ENCODE measurements around the gene TLR7. TPM values are rescaled to one million over a fixed set of nuclear protein-coding genes. Genes with fewer than 3 reads are reported as not detected.

Gene TLR7
- total RNA-seq, 1 donor from 2014 or later: not detected

DNA sequence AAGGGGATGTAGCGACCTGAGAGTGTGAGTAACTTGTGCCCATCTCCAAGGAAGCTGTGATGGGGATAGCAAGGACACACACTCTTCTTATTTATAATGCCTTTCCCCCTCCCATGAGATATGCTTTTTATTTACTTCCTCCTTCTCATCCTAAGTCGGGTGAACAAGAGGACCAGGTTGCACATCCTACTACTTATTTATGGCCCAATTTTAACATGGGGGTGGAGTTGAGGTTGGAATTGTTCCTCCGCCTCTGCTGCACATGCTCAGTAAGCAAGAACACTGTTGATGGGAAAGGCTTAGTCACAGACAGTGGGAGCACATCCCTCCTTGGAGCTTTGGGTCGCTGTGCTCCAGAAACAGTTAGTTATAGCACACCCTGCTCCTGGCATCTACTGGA, 24.3 kb downstream of the TLR7 start:
- no peak for DNase-seq (ENCODE audit: low read depth)

DNA sequence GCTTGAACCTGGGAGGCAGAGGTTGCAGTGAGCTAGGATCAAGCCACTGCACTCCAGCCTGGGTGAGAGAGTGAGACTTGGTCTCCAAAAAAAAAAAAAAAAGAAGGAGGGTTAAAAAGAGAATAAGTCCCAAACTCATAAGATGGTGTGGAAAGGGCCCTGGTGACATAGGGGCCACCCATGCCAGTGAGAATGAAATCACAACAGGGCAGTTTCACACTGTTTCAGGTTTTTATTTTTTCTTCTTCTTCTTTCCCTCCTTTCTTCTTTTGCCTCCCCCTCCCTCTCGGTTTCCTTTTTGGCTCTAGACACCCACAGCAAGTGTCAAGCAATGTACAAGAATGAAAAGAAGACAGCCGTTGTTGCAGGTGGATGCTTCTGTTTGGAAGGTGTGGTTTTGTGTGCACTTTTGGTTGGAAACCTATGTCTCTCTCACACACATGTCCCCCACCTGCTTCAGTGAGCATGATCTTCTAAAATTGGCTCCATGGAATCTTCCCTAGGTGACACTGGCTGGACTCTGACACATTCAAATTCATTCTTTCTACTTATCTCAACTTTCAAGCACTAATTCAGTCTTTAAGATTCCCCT, 25.1 kb downstream of the TLR7 start:
- DNase-seq (ENCODE audit: low read depth): no peak

DNA sequence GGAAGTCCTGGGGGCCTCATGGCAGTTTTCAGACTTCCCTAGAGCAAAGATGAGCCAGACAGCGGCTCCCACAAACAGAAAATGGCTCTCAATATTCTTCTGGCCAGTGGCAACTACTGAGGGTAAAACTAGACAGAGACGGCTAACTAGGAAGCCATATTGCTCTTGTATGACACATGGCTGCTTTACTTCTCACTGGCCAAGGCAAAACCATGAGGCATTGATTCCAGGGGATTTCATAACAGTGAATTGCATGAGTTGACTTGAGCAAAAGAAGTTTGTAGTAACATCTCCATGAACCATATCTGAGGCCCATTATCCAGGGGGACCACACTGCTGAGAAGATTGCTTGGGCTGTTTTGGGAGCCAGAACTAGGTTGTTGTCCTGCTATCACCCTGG, 25.8 kb downstream of the TLR7 start:
- no peak for DNase-seq (ENCODE audit: low read depth)

DNA sequence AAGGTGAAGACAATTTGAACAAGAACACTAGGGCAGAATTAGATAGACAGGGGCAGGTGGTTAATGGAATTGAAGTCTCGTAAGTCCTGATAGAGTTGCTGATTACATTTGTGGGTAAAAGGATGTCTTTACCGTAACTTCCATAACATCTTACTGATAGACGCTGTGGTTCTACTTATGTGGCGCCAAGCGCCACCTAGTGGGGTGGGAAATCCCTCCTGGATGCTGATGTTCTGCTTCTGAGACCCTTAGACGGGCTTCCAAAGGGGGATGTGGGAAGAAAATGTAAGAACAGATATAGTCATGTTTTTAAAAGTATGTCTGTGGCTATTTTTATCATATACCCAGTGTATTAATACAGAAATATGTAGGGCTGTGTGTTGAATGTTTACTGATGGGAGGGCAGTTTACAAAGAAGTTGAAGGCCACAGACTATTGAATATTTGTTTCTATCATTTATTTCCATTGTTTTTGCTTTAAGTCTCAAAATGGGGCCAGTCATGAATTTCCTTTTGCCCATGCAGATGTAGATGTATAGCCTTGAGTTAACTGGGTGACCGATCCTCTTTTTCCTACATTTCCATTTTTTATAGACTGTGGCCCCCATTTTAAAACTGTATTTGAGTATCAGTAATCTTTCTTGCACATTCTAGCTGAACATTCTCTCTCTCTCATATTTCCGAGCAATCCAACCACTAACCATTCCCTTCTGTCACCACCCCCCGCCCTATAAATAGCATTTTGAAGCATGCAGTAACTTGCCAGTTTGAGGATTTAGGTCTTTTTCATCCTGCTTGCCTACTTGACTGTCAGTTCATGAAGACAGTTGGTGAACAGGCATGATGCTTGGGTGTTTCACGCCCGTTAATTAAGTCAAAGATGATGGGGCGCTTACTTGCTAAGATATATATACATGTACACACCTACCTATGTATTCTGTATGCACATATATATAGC, 27.5 kb downstream of the TLR7 start:
- peak; percentile 11 for DNase-seq (ENCODE audit: low read depth)

DNA sequence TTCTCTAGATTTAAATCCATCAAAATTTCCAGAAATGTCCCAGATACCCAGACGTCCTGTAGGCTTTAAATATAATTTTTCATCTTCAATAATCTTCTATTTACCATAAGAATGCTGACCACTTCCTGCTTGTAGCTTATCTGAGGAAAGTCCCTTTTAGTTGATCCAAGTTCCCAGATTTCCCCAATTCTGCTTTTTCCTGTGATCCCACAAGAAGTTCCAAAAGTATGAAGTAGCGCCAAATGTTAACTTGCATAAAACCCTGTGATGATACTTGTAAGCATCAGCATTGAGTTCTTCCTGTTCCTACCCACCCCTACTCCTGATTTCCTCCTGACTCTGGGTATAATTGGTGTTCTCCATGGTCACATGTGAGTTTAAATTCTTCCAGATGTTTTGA, 29.0 kb downstream of the TLR7 start:
- no peak for DNase-seq (ENCODE audit: low read depth)

DNA sequence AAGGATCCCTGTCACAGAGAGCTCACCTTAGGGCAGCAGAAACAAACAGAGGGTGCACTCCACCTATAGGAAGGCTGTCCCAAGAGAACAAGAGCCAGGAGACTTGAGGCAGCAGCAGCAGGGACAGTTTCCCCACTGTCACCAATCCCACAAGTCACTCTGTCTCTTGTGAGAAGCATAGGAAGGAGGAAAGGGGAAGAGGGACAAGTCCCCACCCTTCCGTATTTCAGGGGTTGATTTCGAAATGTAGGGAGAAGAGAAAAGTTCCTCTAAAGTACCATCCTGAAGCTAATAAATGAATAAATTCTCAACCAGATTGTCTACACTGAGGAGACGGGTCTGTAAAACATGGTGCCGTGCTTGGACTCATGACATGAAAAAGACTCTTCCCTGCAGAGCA, 30.1 kb downstream of the TLR7 start:
- no peak for DNase-seq (ENCODE audit: low read depth)

DNA sequence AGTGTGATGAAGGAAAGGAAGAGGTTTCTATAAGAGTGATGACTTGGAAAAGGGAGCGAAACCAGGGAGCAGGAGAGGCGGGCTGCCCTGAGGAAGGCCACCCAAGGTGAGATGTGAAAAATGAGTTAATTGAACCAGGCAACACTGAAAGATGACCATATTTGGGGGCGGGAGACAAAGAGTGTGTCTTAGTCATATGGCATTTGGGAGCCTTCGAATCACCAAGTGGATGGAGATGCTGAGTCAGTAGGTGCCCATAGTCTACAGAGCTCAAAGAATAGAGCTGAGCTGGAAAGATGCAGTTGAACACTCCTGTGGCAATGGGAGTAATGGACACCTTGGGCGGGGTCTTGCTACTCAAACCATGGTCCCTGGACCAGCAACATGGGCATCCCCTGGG, 31.2 kb downstream of the TLR7 start:
- no peak for DNase-seq (ENCODE audit: low read depth)

DNA sequence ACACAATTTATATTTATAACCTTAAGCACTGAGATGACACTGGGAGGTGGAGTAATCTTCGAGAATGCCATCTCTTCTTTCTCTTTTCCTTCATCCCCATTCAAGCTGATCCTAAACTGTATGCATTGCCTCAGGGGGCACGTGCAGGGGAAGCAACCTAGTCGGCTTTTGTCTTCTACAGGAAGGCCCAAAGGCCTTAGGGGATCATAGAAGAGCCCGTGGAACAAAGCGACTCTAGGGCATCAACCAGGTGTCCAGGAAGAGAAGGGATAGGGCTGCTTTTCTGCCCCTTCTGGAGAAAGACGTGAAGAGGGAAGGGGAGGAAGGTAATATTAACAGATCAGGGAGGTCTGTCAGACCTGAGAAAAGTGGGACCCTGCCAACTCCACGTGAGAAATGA, 32.6 kb downstream of the TLR7 start:
- no peak for DNase-seq (ENCODE audit: low read depth)

DNA sequence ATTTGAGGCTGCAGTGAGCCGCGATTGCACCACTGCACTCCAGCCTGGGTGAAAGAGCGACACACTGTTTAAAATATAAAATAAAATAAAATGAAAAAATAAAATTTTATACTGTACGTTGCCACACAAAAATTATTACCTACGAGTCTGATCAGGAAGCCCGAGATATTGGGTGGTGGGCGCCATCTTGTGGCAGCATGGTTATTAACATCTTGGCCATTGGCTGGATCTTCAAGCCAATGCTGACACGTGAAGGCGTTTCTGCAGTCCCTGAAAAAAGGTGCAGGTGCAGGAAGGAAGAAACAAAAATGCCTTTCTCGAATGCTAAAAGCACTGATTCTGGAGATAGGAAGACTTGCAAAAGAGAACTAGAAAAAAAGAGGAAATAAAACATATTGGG, 34.6 kb downstream of the TLR7 start:
- peak; percentile 19 for DNase-seq (ENCODE audit: low read depth)

DNA sequence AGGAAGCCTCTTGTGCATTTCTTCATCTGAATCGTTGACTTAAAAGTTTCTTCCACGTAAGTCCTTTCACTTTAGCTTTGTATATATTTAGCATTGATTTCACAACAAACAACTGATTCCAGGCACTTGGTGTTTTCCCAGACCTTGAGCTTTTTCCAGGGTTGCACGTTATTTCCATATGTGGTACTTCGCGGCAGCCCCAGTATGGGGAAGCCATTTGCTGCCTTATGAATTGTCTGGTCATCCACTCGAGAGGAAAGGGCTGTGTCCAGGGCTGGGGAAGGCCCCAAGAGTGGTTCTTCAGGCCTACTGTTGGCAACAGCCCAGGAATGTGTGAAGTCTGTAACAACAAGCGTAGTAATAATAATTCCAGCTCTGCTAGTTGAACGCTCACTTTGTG, 36.8 kb downstream of the TLR7 start:
- no peak for DNase-seq (ENCODE audit: low read depth)

DNA sequence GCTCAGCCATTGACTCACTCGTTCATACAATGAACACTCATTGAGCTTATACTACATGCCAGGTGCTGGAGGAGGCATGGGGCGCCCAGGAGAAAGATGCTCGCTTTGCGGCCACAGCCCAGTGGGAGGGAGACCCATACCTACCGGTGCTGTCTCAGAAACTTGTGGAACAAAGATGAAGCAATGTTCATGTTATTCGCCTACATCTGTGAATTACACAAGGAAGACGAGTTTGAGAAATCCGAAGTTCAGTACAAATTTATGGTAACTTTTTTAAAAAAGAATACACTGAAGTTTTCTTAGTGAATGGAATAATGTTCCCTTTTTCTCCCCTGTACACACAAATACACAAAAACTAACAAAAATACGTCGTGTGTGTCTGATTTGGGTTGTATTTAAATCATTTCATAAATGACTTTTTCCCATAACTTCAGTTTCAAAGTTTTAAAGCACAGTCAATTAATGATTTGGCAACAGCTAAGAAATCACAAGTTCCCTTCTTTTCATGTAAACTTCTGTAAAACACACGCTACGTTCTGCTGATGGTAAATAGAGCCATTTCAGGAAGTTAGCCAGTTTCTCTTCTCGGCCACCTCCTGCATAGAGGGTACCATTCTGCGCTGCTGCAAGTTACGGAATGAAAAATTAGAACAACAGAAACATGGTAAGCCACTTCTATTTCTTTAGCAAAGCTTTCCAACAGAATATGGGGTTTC, 39.3 kb downstream of the TLR7 start, which contains the start of gene TLR8:
TSS of gene TLR8 (plus strand) at position 575 of the 716 bp plus-strand sequence. CDS start at position 662, 87 bp downstream.
- no peak for DNase-seq (ENCODE audit: low read depth)

DNA sequence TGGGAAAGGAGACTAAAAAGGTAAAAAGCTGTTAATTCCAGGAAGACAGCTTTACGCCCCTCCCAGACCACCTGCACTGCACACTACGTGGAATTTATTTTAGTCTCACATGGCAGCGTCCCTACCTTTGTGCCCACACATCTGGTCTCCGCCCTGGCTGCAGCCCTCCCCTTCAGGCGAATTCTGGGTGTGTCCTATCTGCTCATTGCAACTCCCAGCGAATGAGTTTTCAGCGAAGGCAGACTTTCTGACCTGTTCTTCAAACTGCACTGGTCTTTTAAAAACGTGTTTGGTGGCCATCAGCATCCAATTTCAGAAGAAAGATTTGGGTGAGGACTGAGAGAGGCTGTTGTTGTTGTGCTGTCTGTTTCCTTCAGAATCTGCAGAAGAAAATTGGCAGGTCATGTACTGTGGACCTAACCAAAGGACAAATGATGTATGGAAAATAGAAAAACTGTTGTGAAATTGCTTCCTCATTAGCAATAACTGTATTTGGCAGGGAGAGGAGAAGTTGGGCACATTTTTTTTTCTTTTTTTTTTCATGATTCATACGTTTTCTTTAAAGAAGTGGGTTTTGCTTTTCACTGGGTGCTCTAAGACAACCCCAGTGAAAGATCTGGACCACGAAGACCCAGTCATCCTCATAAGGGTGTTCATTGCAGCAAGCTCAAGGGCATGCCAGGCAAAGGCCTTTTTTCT, 43.7 kb downstream of the TLR7 start:
- no peak for DNase-seq (ENCODE audit: low read depth)

DNA sequence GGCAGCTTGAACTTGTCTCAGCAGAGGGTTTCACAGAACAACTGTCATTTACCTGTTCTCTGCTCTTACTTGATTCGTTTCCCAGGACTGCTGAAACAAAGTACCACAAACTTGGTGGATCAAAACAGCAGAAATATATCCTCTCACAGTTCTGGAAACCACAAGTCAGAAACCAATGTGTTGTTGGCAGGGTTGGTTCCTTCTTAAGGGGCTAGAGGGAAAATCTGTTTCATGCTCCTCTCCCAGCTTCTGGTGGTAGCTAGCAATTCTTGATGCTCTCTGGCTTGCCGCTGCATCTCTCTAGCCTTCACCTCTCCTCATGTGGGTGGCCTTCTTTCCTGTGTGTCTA, 44.2 kb downstream of the TLR7 start:
- no peak for DNase-seq (ENCODE audit: low read depth)

DNA sequence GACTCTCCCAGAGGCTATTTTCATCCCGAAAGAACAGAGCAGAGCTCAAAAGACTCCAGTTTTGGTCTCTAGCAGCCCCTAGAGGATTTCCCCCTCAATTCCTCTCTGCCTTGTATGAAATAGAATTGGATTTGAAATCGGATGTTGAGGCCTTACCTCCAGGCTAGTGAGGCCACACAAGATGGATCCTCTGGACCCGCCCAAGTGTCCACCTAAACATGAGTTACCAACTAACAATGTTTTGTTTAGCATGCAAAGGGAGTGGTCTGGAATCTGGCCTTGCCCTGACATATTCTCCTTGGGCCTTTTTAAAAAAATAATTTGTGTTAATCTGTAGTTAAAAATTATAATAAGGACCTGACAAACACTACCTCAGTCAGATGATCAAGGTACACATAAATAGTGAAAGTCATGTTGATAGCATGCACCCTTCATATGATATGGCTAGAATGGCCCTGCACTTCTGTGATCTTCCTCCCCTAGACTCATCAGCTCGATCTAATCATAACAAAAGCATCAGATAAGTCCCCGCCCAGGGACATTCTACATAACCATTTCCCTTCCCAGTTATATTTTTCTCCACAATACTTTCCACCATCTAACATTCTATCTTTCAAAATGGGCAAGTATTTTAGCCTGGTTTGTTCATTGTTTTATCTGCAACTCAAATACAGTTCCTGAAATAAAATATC, 46.1 kb downstream of the TLR7 start:
- no peak for DNase-seq (ENCODE audit: low read depth)

DNA sequence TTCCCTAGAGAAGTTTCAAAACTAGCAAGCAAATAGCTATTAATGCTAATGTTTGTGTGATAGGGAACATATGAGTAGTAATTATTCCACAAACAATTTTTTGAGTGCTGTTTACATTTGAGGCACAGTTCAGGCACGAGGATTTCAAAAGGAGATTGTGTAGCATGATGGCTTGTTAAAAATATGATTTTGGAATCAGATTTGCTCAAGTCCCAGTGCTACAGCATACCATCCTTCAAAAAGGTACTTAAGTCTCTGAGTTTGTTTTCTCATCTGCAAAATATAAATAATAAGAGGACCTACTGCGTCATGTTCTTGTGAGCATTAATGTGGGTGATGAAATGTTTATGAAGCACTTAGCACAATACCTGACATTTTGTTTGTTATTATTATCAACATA, 50.9 kb downstream of the TLR7 start:
- no peak for DNase-seq (ENCODE audit: low read depth)

DNA sequence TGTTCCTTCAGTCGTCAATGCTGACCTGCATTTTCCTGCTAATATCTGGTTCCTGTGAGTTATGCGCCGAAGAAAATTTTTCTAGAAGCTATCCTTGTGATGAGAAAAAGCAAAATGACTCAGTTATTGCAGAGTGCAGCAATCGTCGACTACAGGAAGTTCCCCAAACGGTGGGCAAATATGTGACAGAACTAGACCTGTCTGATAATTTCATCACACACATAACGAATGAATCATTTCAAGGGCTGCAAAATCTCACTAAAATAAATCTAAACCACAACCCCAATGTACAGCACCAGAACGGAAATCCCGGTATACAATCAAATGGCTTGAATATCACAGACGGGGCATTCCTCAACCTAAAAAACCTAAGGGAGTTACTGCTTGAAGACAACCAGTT, 52.2 kb downstream of the TLR7 start:
- no peak for DNase-seq (ENCODE audit: low read depth)

DNA sequence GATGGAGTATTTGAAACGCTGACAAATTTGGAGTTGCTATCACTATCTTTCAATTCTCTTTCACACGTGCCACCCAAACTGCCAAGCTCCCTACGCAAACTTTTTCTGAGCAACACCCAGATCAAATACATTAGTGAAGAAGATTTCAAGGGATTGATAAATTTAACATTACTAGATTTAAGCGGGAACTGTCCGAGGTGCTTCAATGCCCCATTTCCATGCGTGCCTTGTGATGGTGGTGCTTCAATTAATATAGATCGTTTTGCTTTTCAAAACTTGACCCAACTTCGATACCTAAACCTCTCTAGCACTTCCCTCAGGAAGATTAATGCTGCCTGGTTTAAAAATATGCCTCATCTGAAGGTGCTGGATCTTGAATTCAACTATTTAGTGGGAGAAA, 52.7 kb downstream of the TLR7 start:
- no peak for DNase-seq (ENCODE audit: low read depth)

DNA sequence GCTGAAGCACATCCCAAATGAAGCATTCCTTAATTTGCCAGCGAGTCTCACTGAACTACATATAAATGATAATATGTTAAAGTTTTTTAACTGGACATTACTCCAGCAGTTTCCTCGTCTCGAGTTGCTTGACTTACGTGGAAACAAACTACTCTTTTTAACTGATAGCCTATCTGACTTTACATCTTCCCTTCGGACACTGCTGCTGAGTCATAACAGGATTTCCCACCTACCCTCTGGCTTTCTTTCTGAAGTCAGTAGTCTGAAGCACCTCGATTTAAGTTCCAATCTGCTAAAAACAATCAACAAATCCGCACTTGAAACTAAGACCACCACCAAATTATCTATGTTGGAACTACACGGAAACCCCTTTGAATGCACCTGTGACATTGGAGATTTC, 54.1 kb downstream of the TLR7 start:
- DNase-seq (ENCODE audit: low read depth): no peak

DNA sequence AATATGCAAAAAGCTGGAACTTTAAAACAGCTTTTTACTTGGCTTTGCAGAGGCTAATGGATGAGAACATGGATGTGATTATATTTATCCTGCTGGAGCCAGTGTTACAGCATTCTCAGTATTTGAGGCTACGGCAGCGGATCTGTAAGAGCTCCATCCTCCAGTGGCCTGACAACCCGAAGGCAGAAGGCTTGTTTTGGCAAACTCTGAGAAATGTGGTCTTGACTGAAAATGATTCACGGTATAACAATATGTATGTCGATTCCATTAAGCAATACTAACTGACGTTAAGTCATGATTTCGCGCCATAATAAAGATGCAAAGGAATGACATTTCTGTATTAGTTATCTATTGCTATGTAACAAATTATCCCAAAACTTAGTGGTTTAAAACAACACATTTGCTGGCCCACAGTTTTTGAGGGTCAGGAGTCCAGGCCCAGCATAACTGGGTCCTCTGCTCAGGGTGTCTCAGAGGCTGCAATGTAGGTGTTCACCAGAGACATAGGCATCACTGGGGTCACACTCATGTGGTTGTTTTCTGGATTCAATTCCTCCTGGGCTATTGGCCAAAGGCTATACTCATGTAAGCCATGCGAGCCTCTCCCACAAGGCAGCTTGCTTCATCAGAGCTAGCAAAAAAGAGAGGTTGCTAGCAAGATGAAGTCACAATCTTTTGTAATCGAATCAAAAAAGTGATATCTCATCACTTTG, 55.2 kb downstream of the TLR7 start:
- DNase-seq (ENCODE audit: low read depth): no peak

DNA sequence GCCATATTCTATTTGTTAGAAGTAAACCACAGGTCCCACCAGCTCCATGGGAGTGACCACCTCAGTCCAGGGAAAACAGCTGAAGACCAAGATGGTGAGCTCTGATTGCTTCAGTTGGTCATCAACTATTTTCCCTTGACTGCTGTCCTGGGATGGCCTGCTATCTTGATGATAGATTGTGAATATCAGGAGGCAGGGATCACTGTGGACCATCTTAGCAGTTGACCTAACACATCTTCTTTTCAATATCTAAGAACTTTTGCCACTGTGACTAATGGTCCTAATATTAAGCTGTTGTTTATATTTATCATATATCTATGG, 55.7 kb downstream of the TLR7 start:
- DNase-seq (ENCODE audit: low read depth): no peak

DNA sequence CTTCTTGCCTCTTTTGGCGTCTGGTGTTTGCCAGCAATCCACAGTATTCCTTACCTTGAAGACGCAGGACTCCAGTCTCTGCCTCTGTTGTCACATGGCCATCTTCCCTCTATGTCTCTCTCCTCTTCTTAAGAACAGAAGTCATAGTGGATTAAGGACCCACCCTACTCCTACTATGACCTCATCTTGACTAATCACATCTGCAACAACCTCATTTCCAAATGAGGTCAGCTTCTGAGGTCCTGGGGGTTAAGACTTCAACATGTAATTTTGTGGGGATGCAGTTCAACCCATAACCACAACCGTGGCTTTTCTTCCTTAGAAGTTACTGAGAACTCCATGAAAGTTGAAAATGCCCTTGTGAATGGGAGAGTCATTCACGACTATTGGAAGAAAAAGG, 62.8 kb downstream of the TLR7 start:
- DNase-seq (ENCODE audit: low read depth): no peak
